NCI-H345 (cell line): Measurements from ENCODE around the gene MYO5B.

ENCODE experiments used
- DNase-seq: peaks from one replicate; lab custom pipeline; 2025; lab: John Stamatoyannopoulos, UW

The MYO5B gene

DNA sequence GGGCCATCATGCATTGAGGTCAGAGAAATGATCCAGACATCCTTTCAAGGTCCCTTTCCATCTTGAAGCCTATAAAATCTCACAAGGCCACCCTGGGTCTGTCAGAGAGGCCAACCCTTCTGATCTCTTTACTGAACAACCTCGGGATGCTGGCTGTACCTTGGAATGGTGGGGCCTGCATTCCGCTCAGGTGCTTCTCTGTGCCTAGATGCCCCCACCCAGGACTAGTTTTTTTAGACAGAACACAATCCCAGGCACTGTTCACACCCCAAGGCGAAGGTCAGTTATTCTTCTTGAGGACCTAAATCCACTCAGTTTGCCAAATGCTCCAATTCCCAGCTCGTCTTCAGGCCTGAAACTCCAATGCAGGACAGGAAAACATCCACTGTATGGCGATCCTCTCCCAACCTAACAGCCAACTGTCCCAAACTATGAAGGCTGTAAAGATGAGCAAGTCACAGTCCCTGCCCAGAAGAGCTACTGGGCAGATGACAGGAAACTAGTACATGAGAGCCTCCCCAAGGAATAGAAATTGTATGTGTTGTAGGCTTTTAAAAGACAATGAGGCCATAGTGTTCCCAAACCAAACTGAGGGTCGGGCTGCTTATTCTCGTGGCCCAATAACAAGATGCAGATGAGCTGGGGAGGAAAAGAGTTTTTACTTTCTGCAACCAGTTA is 227.2 kb downstream of the MYO5B start:
- no peak for DNase-seq

DNA sequence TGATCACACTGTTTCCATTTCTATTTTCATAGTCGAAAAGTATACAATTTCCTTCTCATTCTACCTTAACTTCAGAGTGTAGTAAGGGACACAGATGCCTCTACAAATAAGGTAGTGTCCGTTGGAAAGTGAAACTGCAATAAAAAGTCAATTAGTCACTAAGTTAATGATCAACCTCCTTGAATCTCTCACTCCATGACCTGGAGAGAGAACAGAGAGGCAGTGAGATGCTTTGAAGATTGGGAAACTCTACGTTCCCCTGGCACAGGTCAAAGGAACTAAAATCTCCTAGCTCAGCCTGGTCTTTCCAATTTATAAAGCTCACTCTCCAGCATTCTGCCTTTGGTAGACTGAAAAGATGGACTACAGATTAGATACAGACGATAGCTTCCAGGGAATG is 227.8 kb downstream of the MYO5B start:
- no peak for DNase-seq

DNA sequence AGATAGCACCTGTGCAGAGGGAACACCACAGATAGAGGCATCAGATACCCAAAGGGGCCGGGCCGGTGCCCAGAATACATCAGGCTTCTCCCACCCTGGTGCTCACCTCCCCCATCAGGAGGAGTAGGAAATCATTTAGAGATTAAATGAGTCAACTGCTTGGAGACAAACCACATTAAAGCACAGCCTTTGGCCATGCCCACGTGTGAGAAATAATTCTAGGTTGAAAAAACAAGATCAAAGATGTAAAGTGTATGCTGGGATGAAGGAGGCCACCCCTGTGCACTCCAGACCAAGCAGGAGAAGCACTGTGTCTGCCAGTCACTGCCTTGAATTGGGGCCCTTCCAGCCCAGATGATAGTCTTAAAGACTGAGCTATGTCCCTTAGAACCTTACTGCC is 228.9 kb downstream of the MYO5B start:
- no peak for DNase-seq

DNA sequence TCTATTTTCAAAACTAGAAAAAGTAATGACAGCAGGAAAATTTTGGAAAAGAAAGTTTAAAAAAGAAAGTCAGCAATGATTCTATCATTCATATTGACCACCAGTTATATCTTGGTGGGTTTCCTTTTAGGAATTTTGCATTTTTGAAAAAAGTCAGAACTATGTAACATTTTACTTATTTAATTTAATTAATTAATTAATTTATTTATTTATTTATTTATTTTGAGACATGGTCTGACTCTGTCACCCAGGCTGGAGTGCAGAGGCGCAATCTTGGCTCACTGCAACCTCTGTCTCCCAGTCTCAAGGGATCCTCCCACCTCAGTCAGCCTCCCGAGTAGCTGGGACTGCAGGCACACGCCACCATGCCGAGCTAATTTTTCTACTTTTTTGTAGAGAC is 231.7 kb downstream of the MYO5B start:
- DNase-seq, result no peak

DNA sequence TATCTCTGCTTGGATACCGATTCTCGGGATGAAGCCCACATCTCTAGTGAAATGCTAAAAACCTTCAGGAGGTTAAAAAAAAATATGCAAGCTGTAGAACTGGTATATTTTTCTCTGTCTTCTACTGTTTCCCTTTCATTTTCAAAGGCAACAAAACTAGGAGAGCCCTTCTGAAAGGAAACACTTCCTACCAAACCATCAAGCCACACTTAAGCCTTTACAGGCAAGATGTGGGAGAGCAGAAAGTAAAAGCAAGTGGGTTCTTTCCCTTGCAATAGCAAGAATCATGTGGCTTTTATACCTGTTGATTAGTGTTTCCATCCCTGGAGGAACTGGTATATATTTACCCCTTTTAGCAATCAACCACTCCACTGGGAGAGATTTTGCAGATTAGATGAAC is 233.7 kb downstream of the MYO5B start:
- no peak for DNase-seq

DNA sequence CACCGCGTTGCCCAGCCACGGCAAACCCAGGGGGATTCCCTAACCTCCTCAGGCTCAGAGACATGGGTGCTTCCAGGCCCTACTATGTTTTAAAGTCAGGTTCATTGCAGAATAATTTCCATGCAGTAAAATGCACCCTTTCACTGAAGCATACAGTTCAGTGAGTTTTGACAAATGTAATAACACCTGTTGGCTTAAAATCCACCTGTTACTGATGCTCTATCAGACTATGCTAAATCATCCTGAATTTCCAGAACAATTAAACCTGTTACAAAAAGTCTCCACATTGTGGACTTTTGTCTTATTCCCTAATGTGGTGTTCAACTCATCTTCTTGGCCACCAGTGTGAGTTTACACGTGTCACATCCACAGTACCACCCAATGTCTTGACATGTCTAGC is 234.6 kb downstream of the MYO5B start:
- DNase-seq, result no peak

DNA sequence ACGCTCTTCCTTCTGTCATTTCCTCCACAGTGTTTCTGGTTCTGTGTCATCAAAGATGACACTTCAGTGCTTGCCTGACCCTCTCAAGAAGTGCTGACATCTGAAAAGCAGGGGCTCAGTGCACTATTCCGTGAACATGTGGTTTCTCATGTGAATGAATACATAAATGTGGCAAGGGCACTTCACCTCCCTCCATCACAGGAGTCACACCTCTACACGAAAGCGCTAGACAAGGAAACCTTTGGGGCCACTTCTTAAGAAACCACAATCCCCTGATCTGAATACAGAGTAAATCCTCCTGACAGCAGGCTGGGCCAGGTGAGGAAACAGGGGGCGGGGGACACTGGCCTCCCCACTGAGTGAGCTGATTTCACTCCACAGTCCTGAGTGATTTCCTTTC is 235.8 kb downstream of the MYO5B start:
- no peak for DNase-seq

DNA sequence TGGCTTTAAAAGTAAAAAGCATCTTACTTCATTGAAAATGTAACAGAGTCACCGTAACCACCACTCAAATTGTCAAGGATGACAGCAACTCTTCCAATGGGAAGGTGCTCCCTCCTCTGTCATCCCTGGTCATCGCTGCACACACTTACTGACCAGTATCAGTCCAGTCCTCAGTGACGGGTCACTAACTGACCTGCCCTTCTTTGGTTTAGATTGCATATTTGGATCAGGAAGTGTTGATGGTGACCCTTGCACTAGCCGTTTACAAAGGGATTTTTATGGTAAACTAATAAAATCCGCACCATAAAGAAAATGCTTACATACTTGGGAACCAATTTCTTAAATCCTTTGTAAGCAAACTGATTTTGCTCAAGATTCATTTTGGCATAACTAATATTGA is 239.7 kb downstream of the MYO5B start:
- no peak for DNase-seq

DNA sequence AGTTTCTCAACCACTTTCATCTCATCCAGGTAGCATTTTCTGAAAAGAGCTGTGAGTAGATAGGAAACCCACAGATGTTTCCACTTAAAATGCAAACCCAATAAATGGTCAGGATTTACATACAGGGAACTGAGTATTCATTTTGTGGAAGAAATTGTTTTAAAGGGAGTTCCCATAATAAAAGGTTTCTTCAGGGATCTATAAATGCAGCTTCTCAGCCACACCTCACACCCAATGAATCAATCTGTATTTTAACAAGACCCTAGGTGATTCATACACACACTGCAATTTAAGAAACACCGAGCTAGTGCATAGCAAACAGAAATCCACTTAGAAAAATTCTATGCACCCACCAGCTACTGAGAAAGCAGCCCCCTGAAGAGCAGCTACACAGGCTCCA is 241.6 kb downstream of the MYO5B start:
- DNase-seq, result no peak

DNA sequence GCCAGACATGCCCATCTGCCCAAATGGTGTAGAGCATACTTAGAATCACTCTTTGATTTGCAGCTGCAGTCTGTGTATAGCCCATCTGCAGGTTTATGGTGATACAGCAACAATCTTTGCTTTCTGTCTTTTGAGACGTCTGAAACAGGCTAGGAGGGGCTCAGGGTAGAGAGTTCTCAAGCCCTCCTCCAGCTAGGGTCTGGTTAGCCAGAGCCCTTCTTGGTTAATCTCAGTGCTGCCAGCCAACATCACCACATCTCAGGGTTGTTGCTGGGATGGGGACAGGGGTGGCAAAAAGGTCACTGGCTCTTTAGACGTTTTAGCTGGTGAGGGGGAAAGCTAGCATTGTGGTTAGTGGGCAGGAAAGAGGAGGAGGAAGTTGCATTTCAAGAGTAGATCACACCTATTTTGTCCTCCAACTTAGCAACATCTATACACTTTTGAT is 245.0 kb downstream of the MYO5B start:
- DNase-seq, result no peak

DNA sequence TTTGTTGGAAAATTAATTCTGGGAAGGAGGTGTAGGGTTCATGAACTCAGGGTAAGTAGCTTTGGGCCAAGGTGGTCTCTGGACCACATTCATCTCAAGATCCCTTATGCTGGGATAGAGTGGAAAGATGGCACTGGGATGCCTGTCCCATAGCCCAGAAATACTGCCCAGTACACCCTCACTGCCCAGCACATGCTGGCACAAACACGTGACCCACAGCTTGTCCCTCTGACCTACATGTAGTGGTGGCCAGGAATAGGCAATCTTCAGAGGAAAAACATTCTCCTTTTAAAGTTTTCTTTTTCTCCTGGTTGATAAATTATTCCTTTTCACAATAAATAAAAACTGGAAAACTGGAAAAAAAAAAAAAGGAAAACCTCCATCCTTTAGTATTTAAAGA is 246.0 kb downstream of the MYO5B start:
- DNase-seq, result no peak

DNA sequence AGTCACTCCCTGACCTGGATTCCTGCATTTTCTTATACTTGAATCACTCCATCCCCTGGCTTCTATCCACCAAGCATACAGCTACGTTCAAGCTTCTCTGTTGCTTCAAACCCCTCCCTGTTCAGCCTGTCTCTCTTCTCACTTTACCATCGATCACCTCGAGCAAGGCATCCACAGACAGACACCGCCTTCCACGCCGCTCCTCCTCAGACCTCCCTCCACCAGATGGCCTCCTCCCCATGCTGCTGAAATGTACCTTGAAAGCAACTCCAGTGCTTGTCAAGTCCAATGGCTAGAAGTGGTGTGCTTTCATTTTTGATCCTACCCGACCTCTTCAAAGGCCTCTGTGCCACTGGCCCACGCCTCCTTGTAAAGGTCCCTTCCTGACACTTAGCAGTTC is 250.3 kb downstream of the MYO5B start:
- no peak for DNase-seq

DNA sequence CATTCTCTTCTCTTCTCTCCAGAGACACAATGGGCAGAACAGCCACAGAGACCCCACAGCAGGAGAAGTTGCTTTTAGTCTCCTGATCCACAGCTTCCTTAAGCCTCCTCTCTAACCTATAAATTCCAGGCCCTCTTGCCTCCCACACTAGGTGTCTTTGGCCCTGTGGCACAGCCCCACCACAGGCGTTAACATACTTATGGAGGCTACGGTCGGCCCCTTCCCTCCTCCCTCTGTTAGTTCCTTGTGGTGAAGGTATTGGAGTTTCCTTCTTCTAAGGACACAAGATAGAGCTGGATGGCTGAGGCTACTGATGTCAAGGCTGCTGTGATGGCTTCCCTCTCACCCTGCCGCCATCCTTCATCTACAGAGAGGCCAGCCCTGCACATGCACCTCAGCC is 258.1 kb downstream of the MYO5B start:
- DNase-seq, result no peak

DNA sequence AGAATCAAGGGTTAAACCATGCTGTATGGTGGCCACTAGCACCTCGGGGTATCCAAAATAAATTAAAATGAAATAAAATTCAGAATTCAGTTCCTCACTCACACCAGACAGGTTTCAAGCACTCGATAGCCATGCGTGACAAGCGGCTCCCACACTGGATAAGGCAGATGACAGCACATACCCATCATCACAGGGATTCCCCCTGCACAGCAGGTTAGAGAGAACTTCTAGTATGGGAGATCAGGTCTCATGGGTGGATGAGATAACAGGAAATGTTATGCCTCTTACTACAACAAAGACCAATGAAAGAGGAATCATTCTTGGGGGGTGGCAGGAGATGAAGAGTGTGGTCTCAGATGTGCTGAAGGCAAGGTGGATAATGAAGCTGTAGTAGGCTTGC is 259.7 kb downstream of the MYO5B start:
- no peak for DNase-seq

DNA sequence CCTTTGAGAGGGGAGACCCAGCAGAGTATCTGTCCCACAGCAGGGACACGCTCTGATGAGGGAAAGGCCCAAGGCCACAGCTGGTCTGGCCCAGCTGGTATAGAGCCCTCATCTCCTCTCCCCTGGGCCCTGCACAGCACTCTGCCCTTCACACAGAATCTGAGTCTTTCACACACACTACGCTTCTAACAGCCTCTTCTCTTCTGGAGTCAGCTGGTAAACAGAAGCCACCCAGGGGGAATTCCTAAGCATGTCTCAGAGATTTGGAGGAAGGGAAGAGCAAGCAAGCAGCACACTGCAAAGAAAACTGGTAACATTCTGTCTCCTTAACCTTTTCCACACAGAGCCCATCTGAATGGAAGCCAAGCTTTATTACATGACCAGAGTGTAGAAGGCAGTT is 260.5 kb downstream of the MYO5B start:
- DNase-seq, result no peak

DNA sequence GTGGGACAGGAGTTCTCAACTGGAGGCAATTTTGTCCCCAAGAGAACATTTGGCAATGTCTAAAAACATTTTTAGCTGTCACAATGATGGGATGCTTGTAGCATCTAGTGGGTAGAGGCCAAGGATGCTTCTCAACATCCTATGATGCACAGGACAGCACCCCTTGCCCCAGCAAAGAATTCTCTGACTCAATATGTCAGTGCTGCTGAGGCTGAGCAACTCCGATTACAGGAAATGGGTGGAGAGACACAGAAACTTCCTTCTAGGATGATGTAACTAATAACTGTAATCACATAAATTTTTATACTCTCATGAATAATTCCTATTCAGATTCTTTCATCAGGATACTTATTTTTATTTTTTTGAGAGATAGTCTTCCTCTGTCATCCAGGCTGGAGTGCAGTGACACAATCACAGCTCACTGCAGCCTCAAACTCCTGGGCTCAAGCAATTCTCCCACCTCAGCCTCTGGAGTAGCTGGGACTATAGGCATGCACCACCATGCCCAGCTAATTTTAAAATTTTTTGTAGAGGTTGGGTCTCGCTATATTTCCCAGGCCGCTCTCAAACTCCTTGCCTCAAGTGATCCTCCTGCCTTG is 261.3 kb downstream of the MYO5B start:
- DNase-seq, result no peak

DNA sequence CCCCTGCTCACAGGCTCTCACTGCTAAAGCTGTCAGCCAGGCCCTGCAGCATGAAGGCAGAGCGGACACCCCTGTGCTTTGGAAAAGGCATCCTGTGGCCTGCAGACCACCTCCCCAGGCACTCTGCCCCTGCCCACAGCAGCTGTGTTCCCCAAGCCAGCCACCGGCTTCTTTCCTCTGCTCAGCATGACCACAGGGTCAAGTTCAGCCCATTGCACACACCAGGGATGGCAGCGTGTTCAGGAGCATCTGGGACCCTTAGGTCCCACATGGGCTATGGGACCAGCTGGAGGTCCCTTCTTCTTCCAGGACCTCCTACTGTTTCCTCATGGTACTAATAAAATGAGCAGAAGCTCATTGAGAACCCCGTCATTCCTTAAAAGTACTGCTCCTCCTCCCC is 263.2 kb downstream of the MYO5B start:
- DNase-seq, result no peak

DNA sequence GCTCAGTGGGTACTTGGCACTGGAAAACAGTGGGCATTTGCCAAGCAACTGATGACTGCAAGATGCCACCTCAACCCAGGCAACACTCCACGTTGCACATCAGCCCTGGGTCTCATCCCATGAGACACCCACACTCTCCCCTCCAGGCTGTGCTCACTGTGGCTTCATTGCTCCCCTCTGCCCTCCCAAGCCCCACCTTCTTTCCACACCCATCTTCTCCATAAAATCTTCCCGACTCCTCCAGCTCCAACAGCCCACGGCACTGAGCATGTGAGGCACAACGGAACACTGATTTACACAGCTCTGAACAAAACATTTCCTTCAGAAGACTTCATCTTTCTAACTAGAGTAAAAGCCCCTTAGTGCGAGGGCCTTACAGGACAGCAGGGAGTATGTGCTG is 263.8 kb downstream of the MYO5B start:
- DNase-seq, result no peak

DNA sequence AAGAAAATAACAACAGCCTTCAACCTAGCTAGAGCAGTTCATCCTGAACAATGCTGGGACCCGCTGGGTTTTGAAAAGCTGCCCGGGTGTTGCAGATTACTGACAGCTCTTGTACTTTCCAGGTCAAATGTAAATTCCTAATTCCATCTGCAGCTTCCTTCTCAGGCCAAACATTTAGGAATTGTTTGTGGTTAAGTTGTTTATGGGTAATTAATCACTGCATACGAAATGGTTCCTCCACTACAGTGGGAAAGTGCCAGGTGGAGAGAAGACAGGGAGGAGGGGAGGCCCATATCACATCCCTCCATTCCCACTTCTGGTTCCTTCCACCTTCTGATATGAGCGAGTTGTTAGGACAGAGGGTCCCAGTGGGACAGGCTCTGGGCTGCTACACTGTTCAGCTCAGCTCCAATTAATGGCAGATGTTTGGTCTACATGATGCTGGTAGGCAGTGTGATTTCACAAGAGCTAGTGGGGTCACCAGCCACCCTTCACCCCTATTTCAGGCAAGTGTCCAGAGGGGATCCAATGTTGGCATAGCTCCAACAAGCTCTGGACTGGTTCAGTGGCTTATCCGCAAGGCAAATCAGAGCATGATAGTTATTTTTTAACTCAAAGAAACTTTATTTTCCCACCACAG is 268.7 kb downstream of the MYO5B start:
- no peak for DNase-seq

DNA sequence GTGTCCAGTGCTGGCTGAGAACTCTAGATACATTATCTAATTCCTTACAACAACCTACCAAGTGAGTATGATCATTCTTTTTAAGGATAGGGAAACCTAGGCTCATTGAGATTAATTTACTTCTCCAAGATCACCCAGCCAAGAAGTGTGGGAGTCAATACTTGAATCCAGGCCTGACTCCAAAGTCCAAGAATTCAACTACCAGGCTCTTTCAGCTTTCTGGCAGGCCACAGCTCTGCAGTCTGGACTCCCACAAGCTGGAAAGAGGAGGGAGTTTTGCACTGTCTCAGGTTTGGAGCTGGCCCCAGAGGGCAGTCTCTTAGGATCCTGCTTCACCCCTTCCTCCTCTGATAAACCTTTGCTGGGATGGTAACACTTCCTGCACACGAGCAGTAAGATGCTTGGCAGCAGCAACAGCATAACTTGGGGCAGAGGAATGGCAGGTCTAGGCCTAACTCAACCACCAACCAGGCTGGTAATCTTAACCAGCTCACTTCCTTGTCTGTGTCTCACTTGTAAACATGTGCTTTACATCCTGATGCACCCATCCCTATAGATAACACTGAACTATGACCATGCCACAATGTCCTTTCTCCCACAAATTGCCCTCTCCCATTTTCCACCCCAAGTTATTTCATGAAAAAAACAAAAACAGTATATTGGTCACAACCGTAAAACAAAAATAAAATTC is 270.5 kb downstream of the MYO5B start:
- DNase-seq, result no peak

DNA sequence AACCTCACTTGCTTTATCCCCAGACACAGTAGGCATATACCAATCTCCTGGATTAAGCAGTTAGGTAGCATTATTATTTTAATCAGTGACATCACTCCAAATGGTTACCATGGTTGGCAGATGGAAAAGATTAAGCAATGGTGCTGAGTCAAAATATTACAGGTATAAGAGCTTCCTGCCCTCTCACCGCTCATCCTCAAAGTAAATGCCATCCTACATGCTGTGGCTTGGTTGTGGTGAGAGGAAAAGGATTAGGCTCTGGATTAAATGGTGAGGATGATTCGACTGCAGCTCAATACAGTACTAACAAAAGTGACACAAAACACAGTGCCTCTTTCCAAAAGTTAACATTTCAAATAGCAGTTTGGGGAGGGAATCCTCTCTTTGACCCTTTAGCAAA is 272.7 kb downstream of the MYO5B start:
- no peak for DNase-seq

DNA sequence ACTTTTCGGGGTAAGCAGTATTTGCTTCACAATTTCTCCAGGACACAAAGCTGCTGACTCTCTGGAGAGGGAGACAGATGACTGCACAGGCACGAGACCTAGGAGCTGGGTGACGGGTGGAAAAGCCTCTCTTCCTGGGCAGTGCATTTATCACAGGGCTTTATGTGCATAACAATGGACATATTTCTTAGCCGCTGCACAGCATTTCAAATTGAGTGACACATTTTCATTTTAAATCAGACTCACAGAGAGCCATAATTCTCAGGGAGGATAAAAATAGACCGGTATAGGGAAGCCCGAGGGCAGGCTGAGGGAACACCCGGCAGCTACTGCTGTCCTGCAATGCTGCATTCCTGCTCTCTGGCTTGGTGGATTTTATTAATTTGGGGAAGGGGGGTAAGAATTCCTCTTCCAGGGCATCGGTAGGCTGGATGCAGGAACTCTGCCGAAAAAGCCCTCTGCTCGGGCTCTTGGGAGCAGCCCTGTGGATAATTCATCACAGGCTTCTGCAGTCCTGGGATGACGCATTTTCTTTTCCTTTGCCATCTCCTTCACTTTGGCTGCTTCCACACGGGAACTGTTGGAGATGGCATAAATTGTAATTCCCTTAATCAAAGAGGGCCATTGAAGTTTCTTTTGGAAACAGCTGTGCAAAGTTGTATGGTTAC is 273.5 kb downstream of the MYO5B start:
- DNase-seq, result no peak

DNA sequence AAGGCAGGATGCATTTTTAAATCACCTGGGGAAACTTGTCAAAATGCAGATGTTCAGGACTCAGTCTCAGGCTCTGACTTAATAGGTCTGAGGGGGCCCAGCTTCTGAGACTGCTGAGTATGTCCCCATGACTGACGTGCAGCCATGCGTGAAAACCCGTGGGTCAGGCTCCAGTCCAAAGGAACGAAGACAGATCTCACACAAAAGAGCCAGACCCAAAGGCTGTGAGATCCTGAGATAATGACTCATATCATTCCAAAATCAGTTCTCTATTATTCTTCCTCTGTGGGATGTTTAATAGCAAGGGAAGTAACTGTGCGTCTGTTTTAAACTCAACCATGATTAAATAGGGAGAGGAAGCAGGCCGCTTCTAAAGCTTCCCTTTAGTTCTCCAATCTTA is 274.2 kb downstream of the MYO5B start:
- no peak for DNase-seq
